HG03060 (cell line): ENCODE data around the gene PRDM16.

Experiments used
- ATAC-seq: cut with Tn5 transposase; IDR thresholded peaks from one replicate; pipeline ENCODE4 v1.9.1; 2021; ENCODE audit warnings: low read depth, moderate number of reproducible peaks; ENCODE audit not compliant: unreplicated experiment

PRDM16 gene

DNA sequence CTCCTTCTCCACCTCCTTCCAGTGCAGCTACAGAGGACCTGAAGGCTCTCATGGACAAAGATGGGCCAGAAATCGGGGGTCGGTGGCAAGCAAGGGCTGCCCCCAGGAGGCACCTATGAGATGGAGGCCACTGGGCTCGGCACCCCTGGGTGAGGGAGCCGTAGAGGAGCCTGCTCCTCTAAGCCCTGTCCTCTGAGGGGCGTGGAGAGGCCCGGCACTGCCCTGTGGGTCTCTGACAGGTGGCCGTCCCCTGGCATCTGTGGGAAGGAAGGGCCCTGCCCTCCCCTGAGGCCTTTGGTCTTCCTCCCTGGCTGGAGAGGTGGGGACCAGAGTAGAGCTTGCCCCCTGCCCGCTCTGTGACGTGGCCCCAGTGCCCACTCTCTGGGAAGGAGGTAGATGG lies 30.9 kb downstream of the PRDM16 start:
- ATAC-seq, result no peak

GRCh38 chr1:3101124-3101939 lies 32.3 kb downstream of the PRDM16 start:
- ATAC-seq, result no peak

DNA sequence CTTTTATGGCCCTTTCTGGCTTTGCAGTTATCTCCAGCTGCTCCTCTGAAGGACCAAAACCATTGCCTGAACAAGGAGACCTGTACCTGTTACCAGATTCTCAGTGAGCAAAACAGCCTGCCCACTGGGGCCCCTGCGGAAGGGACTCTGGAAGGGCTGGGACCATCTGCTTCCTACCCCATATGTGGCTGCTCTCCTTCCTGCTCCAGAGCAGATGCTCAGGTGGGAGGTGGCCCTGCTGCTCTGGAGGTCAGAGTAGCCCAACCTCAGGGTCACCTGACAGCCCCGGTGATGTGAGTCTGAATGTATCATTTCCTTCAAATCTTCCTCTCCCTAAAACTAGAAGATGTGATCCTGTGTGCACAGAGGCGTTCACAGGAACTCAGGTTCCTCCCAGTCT lies 33.6 kb downstream of the PRDM16 start:
- ATAC-seq, result no peak

DNA sequence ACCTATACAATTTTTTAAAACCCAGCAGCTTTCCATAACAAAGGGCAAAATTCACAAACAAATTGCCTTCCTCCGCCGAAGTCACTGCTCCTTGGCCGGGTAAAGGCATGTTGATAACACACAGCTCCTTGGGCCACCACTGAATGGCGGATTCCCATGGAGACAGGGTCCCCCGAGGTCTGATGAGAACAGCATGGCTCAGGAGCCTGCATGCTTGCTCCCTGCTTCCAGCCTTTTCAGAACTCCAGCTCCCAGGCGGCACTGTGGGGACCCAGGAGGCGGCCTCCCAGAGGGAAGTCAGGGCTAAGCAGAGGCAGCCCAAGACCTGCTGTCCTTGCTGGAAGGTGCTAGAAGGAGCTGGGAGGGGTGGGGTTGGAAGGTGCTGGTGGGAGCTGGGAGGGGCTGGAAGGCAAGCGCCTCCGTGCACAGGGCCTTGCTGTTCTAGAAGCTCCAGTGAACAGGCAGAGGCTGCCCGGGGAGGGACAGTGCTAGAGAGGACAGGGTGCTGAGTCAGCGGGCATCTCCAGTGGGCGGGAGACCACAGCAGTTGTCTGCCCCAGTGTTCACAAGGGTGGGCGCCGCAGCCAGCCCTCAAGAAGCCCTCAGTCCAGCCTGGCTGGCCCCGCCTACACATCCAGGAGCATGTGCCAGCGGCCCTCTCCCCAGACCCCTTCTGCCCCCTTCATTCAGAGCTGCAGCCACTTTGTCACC lies 35.1 kb downstream of the PRDM16 start:
- ATAC-seq, result no peak

- ATAC-seq, result no peak
These were observed 36.3 kb downstream of the PRDM16 start for GRCh38 chr1:3105167-3105863.

GRCh38 chr1:3106216-3106615 lies 37.2 kb downstream of the PRDM16 start:
- ATAC-seq, result no peak

DNA sequence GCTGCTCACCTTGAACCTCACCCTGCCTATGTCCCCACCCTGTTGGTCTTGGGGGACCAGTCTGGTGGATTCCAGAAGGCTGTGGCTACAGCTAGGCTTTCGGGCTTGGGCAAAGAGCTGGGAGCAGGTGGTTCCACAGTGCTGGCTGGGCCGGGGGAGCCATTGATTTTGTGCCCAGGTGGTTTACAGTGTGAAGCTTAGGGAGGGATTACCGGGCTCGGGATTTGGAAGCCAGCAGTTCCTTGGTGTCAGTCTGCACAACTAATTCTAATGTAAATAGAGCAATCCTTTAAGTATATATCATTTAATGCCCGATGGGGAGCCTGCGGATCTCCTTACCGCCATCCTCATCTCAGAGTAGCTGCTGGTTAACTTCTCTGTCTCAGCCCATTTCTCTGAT lies 38.2 kb downstream of the PRDM16 start:
- no peak for ATAC-seq

DNA sequence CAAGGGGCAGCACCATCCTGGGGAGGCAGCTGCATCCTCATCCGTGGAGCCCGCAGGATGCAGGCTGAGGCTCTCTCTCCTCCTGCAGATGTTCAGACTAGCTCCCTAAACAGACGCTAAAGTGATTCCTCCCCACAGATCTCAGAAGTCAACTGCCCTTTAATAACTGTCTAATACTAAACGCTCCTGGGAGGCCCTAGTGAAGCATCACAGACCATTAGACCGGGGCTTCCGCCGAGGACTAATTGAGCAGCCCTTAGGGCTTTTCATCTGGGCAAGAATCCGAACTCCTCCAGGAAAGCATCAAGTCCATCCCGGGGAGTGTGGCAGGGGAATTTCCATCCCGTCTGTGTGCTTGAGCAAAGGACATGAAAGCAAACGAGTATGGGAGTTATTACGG lies 40.4 kb downstream of the PRDM16 start:
- ATAC-seq, result no peak

DNA sequence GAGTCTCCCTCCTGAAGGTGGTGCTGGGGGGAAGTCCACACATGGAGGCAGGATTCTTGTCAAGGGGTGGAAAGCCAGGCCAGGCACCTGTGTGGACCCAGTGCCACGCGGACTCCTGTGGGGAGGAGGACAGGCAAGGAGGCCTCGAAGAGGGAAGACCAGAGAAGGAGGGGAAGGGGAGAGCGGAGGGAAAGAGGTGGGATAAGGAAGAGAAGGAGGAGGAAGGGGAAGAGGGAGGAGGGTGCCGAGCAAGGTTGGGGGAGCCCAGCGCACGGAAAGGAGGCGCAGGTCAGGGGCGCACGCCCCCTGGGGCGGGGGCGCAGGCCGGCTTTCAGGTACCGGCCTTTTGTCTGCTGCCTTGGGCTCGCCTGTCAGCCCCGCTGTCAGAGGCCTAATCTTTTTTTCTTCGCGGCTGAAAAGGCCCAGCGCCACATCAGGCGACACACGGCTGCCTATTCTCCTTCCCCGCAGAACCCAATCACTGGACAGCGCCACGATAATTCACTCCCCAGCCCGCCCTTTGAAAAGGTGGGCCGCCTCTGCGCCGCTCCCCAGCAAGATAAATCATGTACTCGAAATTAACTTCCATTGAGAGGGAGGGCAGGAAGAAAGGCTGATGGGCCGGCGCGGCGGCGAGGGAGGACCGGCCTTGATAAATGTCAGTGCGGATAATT lies 42.5 kb downstream of the PRDM16 start:
- ATAC-seq, result no peak

- no peak for ATAC-seq
These were observed 43.5 kb downstream of the PRDM16 start for GRCh38 chr1:3112526-3112925.

DNA sequence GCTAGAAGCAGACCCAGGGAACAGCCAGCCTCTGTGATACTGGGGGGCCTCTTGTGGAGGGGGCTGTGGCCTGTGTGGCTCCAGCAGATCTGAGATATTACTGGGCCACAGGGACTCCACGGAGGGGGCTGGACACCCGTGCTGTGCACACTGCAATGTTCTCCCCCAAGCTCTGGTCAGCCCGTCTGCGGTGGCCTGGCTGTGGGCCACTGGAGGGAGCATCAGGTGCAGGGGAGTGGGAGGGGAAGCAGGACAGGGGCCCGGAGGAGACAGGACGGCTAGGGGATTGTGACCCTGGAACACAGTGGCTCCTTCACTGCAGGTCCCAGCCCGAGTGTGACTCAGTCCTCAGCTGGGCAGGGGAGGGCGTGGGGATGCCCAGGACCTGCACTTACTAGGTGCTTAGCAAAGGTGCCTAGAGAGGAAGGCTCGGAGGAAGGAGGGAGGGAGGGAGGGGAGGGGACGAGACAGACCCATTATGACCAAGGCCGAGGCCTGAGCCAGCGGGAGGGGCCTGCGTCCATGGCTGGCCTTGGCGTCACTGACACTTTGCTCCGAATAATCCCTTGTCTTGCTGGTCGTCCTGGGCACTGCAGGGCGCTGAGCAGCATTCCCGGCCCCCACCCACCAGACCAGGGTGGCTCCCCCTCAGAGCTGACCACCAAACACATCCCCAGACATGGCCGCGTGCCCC lies 44.2 kb downstream of the PRDM16 start:
- no peak for ATAC-seq

GRCh38 chr1:3113741-3114056 lies 44.7 kb downstream of the PRDM16 start:
- no peak for ATAC-seq

DNA sequence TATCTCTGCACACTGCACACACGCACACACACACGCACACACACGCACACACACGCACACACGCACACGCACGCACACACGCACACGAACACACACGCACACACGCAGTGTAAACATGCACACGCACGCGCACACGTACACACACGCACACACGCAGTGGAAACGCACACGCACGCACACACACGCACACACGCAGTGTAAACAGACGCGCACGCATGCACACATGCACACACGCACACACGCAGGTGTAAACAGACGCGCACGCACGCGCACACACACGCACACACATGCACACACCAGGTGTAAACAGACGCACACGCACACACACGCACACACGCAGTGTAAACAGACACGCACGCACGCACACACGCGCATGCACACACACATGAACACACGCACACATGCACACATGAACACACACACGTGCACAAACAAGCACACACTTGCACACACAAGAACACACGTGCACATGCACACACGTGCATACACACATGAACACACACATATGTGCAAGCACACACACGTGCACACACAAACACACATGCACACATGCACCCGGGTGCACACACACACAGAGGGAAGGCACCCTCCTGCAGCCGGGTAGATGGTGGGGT lies 45.2 kb downstream of the PRDM16 start:
- ATAC-seq, result no peak

DNA sequence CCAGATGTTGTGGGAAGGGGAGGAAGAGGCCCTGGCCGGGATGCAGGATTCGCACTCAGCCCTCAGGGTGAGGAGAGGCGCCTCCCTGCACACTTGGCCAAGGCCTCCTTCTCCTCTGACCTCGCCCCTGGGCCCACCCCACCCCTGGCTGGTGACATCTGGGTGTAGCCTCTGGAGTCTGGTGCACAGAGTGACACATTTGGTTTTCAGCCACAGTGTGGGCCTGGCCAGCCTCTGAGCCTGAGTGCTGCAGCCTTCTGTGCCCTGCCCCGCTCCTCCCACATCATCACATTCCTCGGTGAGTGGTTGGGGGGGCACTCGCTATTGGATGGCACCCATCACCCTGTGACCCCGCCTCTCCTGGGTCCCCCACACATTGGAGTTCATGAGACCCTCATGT lies 45.8 kb downstream of the PRDM16 start:
- no peak for ATAC-seq

DNA sequence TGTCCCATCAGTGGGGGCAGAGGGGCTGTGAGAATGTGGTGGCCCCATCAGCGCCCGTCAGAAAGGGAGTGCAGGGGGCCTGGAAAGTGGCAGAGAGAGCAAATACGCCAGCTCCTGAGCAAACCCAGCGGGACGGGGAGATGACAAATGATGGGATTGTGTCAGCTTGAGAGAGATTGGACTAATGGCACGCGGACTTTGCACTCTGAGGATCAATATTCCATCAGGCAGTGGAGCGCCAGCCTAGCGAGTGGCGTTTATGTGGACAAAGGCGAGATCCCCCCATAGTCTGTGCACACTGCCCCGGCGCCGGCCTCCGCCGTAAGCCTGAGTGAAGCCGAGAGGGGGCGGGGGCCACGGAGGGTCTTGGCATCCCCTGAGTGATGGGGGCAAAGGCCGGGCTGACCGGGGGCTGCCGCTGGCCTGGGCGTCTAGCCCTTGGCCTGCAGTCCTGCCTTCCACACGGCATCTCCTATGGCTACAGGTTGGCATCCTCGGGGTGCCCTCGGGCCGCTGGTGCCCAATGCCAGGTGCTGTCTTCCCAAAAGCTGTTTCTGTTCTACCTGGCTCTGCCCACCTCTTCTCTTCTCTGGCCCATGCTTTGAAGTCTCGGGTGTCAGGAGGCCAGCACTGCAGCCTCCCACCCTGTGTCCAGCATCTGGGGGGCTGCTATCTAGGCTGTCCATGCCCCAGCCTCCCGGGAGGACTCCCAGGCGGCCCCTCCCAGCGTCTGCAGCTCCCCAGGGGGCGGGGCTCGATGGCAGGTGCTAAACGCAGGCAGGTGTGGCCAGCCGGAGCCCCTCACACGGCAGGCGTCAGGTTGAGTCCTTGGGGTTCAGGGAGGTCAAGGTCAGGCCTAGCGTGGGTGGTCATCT lies 46.5 kb downstream of the PRDM16 start:
- no peak for ATAC-seq

DNA sequence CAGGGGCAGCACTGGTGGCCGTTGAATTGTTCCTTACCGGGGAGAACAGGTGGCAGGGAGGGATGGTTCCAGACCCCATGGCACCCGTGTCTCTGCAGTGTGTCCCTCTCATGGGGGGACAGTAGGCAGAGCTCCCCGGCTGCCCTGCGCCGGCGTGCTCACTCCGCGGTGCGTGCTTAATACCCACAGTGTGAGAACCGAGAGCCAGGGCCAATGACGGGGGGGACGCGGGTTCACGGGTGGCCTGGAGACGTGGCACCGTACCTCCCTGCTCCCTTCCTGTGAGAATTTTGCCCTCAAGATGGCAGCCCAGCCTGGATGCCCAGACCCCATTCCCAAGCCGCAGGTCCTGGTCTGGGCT lies 47.1 kb downstream of the PRDM16 start:
- no peak for ATAC-seq

- no peak for ATAC-seq
These were observed 47.6 kb downstream of the PRDM16 start for GRCh38 chr1:3116560-3116959.

GRCh38 chr1:3117879-3118278 lies 48.9 kb downstream of the PRDM16 start:
- no peak for ATAC-seq

- ATAC-seq, result no peak
These were observed 50.1 kb downstream of the PRDM16 start for GRCh38 chr1:3119061-3119460.
